Brain pericyte (primary cell): Measurements from ENCODE around the gene ANO1.

Source experiments
- DNase-seq: peaks from one replicate; pipeline ENCODE4 v3.0.0-alpha.2; 2012; ENCODE audit warnings: low read depth, low spot score

The ANO1 gene

GRCh38 chr11:70050243-70050642 is 27.9 kb upstream of the ANO1 start:
- DNase-seq, result no peak

GRCh38 chr11:70054004-70054403 is 24.1 kb upstream of the ANO1 start:
- no peak for DNase-seq

GRCh38 chr11:70055444-70055843 is 22.7 kb upstream of the ANO1 start:
- no peak for DNase-seq

GRCh38 chr11:70057080-70057479 is 21.0 kb upstream of the ANO1 start:
- no peak for DNase-seq

GRCh38 chr11:70059971-70060370 is 18.1 kb upstream of the ANO1 start:
- DNase-seq, result no peak

GRCh38 chr11:70060611-70061293 is 17.4 kb upstream of the ANO1 start:
- DNase-seq, result no peak

- DNase-seq, result no peak
Measured at GRCh38 chr11:70061734-70062133, 16.4 kb upstream of the ANO1 start.

- DNase-seq, result no peak
Measured at GRCh38 chr11:70063121-70063520, 15.0 kb upstream of the ANO1 start.

GRCh38 chr11:70063555-70063954 is 14.6 kb upstream of the ANO1 start:
- DNase-seq, result no peak

GRCh38 chr11:70064008-70064725 is 13.9 kb upstream of the ANO1 start:
- DNase-seq, result no peak

- DNase-seq, result no peak
Measured at GRCh38 chr11:70064726-70065317, 13.3 kb upstream of the ANO1 start.

- no peak for DNase-seq
Measured at GRCh38 chr11:70065318-70066135, 12.6 kb upstream of the ANO1 start.

GRCh38 chr11:70066136-70066520 is 12.0 kb upstream of the ANO1 start:
- no peak for DNase-seq

- DNase-seq, result no peak
Measured at GRCh38 chr11:70066628-70067027, 11.5 kb upstream of the ANO1 start.

GRCh38 chr11:70067036-70067435 is 11.1 kb upstream of the ANO1 start:
- no peak for DNase-seq

- no peak for DNase-seq
Measured at GRCh38 chr11:70067591-70068341, 10.4 kb upstream of the ANO1 start.

- no peak for DNase-seq
Measured at GRCh38 chr11:70068345-70068744, 9.8 kb upstream of the ANO1 start.

- DNase-seq, result no peak
Measured at GRCh38 chr11:70068950-70069349, 9.2 kb upstream of the ANO1 start.

GRCh38 chr11:70070706-70071105 is 7.4 kb upstream of the ANO1 start:
- DNase-seq, result no peak

GRCh38 chr11:70071996-70072395 is 6.1 kb upstream of the ANO1 start:
- no peak for DNase-seq

- no peak for DNase-seq
Measured at GRCh38 chr11:70072461-70072860, 5.7 kb upstream of the ANO1 start.
